SK-N-SH treated with all-trans-retinoic acid at 6 μM for 48 hours (cell line): ENCODE data around the gene PGGHG.

Experiments used
- ATAC-seq: fragments of 200-7000 bp; cut with Tn5 transposase; 3 replicates; pipeline ENCODE4 v1.9.1; 2020; ENCODE audit warnings: mild to moderate bottlenecking, moderate library complexity
- ARNTL ChIP-seq: fragments of 450-650 bp; formaldehyde crosslinking; IDR thresholded peaks from 2 replicates; pipeline ENCODE4 v1.5.0; 2020; ENCODE audit warnings: low read depth, mild to moderate bottlenecking, moderate library complexity, borderline replicate concordance
- BACH2 ChIP-seq: fragments of 250-450 bp; sonication (Bioruptor Pico); IDR thresholded peaks from 2 replicates; pipeline ENCODE4 v1.9.0; 2021; ENCODE audit warnings: mild to moderate bottlenecking, borderline replicate concordance
- CREB5 ChIP-seq: fragments of 250-450 bp; sonication (Bioruptor Pico); IDR thresholded peaks from 2 replicates; pipeline ENCODE4 v1.5.1; 2020; ENCODE audit warnings: low read depth, mild to moderate bottlenecking, moderate library complexity
- CSDC2 ChIP-seq: fragments of 250-450 bp; sonication (Bioruptor Pico); IDR thresholded peaks from 2 replicates; pipeline ENCODE4 v1.5.0; 2020; ENCODE audit warnings: mild to moderate bottlenecking, moderate library complexity
- ESRRG ChIP-seq: fragments of 250-450 bp; sonication (Bioruptor Pico); IDR thresholded peaks from 2 replicates; pipeline ENCODE4 v1.6.1; 2021; ENCODE audit warnings: mild to moderate bottlenecking
- GLIS3 ChIP-seq: fragments of 250-450 bp; sonication (Bioruptor Pico); IDR thresholded peaks from 2 replicates; pipeline ENCODE4 v1.5.0; 2020; ENCODE audit warnings: mild to moderate bottlenecking, moderate library complexity
- ISL1 ChIP-seq: fragments of 250-450 bp; sonication (Bioruptor Pico); IDR thresholded peaks from 2 replicates; pipeline ENCODE4 v2.1.2; 2022; ENCODE audit warnings: mild to moderate bottlenecking, moderate library complexity
- PPARA ChIP-seq: fragments of 250-450 bp; sonication (Bioruptor Pico); IDR thresholded peaks from 2 replicates; pipeline ENCODE4 v1.5.0; 2020; ENCODE audit warnings: mild to moderate bottlenecking, borderline replicate concordance
- RARB ChIP-seq: fragments of 250-450 bp; sonication (Bioruptor Pico); IDR thresholded peaks from 2 replicates; pipeline ENCODE4 v1.8.0; 2021; ENCODE audit warnings: mild to moderate bottlenecking, moderate library complexity
- TCF4 ChIP-seq: fragments of 250-450 bp; sonication (Bioruptor Pico); IDR thresholded peaks from 2 replicates; pipeline ENCODE4 v1.8.0; 2021; ENCODE audit warnings: mild to moderate bottlenecking, moderate library complexity, borderline replicate concordance
- ZFP3 ChIP-seq: fragments of 250-450 bp; sonication (Bioruptor Pico); IDR thresholded peaks from 2 replicates; pipeline ENCODE4 v1.5.0; 2020; ENCODE audit warnings: mild to moderate bottlenecking, moderate library complexity
- ZFP30 ChIP-seq: fragments of 450-650 bp; formaldehyde crosslinking; IDR thresholded peaks from 2 replicates; pipeline ENCODE4 v1.5.0; 2022; ENCODE audit warnings: mild to moderate bottlenecking, moderate library complexity
- ZNF565 ChIP-seq: fragments of 450-650 bp; formaldehyde crosslinking; conservative IDR thresholded peaks from 2 replicates; pipeline ENCODE4 v1.5.0; 2020; ENCODE audit warnings: low read depth, mild to moderate bottlenecking, moderate library complexity
- ZNF70 ChIP-seq: fragments of 450-650 bp; formaldehyde crosslinking; IDR thresholded peaks from 2 replicates; pipeline ENCODE4 v1.5.0; 2020; ENCODE audit warnings: mild to moderate bottlenecking, moderate library complexity
- ZNF8 ChIP-seq: fragments of 450-650 bp; formaldehyde crosslinking; IDR thresholded peaks from 2 replicates; pipeline ENCODE4 v1.5.0; 2020; ENCODE audit warnings: mild to moderate bottlenecking, moderate library complexity
- TF ChIP-seq, protein P1 (sequence below): fragments of 250-450 bp; sonication (Bioruptor Pico); IDR thresholded peaks from 2 replicates; pipeline ENCODE4 v1.8.0; 2021; ENCODE audit warnings: low read depth, mild to moderate bottlenecking, moderate library complexity, borderline replicate concordance
- TF ChIP-seq, protein P2 (sequence below): fragments of 250-450 bp; sonication (Bioruptor Pico); IDR thresholded peaks from 2 replicates; pipeline ENCODE4 v1.5.0; 2020; ENCODE audit warnings: mild to moderate bottlenecking, moderate library complexity
- TF ChIP-seq, protein P3 (sequence below): fragments of 250-450 bp; sonication (Bioruptor Pico); IDR thresholded peaks from 2 replicates; pipeline ENCODE4 v1.8.0; 2020; ENCODE audit warnings: mild to moderate bottlenecking, moderate library complexity, borderline replicate concordance

PGGHG gene

DNA sequence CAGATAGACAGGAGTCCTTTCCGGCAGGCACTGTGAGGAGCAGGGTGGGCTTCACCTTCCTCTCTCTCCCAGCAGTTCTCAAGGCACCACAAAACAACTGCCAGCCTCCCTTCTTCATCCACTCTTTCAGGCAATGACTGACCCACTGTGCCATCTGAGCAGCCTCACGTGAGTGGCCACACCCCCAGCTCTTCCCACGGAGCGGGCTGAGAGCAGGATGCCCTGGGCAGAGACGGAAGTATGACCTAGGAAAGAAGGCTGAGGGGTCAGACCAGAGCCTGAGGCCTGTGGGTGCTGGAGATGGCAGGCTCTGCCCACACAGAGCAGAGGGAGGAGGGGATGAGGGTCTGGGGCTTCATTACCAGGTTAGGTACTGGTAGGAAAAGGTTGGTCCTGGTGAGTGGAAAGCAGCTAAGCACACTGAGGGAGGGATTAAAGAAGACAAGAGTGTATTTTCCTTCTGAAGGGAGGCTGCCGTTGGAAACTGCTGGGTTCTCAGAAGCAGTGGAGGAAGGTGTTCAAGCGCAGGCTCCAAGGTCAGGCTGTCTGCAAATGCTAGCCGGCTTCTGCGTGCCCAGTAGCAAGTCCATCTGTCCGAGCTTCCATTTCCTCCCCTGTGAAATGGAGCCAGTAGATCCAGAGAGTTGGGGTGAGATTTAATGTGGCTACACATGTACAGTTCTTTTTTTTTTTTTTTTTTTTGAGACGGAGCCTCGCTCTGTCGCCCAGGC, 6.1 kb upstream of the PGGHG start:
- TF ChIP-seq CREB5 (CRISPR knock-in tag) (no peak), ZFP30 (no peak), ARNTL (CRISPR knock-in tag) (no peak), ESRRG (CRISPR knock-in tag) (no peak), GLIS3 (CRISPR knock-in tag) (no peak), ZNF70 (CRISPR knock-in tag) (no peak), RARB (CRISPR knock-in tag) (no peak), ZNF8 (CRISPR knock-in tag) (no peak), PPARA (no peak), ZNF565 (CRISPR knock-in tag) (no peak), BACH2 (CRISPR knock-in tag) (no peak), TCF4 (no peak)
- TF ChIP-seq, protein P1, sequence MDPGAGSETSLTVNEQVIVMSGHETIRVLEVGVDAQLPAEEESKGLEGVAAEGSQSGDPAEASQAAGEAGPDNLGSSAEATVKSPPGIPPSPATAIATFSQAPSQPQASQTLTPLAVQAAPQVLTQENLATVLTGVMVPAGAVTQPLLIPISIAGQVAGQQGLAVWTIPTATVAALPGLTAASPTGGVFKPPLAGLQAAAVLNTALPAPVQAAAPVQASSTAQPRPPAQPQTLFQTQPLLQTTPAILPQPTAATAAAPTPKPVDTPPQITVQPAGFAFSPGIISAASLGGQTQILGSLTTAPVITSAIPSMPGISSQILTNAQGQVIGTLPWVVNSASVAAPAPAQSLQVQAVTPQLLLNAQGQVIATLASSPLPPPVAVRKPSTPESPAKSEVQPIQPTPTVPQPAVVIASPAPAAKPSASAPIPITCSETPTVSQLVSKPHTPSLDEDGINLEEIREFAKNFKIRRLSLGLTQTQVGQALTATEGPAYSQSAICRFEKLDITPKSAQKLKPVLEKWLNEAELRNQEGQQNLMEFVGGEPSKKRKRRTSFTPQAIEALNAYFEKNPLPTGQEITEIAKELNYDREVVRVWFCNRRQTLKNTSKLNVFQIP (CRISPR knock-in tag): no peak
- TF ChIP-seq, protein P2, sequence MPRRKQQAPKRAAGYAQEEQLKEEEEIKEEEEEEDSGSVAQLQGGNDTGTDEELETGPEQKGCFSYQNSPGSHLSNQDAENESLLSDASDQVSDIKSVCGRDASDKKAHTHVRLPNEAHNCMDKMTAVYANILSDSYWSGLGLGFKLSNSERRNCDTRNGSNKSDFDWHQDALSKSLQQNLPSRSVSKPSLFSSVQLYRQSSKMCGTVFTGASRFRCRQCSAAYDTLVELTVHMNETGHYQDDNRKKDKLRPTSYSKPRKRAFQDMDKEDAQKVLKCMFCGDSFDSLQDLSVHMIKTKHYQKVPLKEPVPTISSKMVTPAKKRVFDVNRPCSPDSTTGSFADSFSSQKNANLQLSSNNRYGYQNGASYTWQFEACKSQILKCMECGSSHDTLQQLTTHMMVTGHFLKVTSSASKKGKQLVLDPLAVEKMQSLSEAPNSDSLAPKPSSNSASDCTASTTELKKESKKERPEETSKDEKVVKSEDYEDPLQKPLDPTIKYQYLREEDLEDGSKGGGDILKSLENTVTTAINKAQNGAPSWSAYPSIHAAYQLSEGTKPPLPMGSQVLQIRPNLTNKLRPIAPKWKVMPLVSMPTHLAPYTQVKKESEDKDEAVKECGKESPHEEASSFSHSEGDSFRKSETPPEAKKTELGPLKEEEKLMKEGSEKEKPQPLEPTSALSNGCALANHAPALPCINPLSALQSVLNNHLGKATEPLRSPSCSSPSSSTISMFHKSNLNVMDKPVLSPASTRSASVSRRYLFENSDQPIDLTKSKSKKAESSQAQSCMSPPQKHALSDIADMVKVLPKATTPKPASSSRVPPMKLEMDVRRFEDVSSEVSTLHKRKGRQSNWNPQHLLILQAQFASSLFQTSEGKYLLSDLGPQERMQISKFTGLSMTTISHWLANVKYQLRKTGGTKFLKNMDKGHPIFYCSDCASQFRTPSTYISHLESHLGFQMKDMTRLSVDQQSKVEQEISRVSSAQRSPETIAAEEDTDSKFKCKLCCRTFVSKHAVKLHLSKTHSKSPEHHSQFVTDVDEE (CRISPR knock-in tag): no peak
- TF ChIP-seq, protein P3, sequence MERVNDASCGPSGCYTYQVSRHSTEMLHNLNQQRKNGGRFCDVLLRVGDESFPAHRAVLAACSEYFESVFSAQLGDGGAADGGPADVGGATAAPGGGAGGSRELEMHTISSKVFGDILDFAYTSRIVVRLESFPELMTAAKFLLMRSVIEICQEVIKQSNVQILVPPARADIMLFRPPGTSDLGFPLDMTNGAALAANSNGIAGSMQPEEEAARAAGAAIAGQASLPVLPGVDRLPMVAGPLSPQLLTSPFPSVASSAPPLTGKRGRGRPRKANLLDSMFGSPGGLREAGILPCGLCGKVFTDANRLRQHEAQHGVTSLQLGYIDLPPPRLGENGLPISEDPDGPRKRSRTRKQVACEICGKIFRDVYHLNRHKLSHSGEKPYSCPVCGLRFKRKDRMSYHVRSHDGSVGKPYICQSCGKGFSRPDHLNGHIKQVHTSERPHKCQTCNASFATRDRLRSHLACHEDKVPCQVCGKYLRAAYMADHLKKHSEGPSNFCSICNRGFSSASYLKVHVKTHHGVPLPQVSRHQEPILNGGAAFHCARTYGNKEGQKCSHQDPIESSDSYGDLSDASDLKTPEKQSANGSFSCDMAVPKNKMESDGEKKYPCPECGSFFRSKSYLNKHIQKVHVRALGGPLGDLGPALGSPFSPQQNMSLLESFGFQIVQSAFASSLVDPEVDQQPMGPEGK (CRISPR knock-in tag): no peak
- ATAC-seq: no peak

GRCh38 chr11:283405-284104, 5.4 kb upstream of the PGGHG start:
- ATAC-seq: no peak
- TF ChIP-seq TCF4 (no peak), GLIS3 (CRISPR knock-in tag) (no peak), ZFP30 (no peak), PPARA (no peak), ESRRG (CRISPR knock-in tag) (no peak), ISL1 (CRISPR knock-in tag) (no peak), ZNF565 (CRISPR knock-in tag) (no peak), ARNTL (CRISPR knock-in tag) (no peak), ZNF70 (CRISPR knock-in tag) (no peak)
- TF ChIP-seq, protein P1 (CRISPR knock-in tag): no peak

DNA sequence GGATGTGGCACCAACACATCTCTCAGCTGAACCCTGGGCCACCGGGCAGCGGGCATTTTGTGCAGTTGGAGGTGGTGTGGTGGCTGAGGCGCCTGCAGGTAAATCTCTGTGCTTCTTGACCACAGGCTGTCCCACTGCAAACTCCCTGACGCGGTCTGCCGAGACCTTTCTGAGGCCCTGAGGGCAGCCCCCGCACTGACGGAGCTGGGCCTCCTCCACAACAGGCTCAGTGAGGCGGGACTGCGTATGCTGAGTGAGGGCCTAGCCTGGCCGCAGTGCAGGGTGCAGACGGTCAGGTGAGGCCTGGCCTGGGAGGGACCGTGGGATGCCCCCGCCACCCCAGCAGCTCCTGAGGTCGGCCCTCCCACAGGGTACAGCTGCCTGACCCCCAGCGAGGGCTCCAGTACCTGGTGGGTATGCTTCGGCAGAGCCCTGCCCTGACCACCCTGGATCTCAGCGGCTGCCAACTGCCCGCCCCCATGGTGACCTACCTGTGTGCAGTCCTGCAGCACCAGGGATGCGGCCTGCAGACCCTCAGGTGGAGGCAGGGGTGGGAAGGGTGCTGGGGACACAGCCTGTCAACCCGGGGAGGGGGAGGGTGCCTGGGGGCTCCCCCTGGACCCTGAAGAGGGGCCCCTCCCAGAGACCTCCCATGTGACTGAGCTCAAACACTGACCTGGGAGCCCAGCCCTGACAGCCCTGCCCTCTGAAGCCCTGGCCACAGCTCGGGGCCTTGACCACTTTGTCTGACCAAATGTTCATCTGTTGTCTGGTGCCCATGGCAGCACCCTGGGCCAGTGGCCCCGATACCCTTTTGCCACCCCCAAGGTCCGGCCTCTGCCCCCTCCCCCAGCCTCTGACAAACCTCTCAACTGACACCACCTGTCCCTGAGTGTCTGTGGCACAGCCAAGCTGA, 4.6 kb upstream of the PGGHG start:
- no peak for ATAC-seq
- TF ChIP-seq ZFP3 (CRISPR knock-in tag) (no peak), GLIS3 (CRISPR knock-in tag) (no peak), BACH2 (CRISPR knock-in tag) (no peak), ARNTL (CRISPR knock-in tag) (no peak), ZNF70 (CRISPR knock-in tag) (no peak), CSDC2 (no peak)
